ENCODE measurements around the gene WIPF2. TPM values are rescaled to one million over a fixed set of nuclear protein-coding genes. Genes with fewer than 3 reads are reported as not detected.

The WIPF2 gene
- total and polyA plus RNA-seq, 2 of the 8 experiments (the other 6 are each of a cell fraction or from before 2014, with no cell fraction given): 6.9 to 25.3 TPM

GRCh38 chr17:40287494-40288369 lies 68.6 kb downstream of the WIPF2 start, which contains the start of gene CDC6 (continued):
- TF ChIP-seq TAF7 (optimal IDR thresholded peaks at IDR 0.05; ENCODE audit: borderline replicate concordance, low read depth, low read length) (peak; percentile 96), ATF2 (IDR thresholded peaks at IDR 0.05; ENCODE audit: low read length) (no peak), YY1 (IDR thresholded peaks at IDR 0.05; ENCODE audit: low read depth, low read length) (no peak), CBX5 (IDR thresholded peaks at IDR 0.05; ENCODE audit: low read depth, low read length) (no peak)
